Sigmoid colon (tissue), 3 donors: ENCODE results near the gene RNF212B.

ENCODE experiments used
- POLR2A ChIP-seq, 2 donors: fragments of 450-650 bp; IDR thresholded peaks; one replicate each; pipeline ENCODE4 v1.6.1; 2016; ENCODE audit warnings: antibody characterized with exemption in 2 of 2, mild to moderate bottlenecking in 2 of 2, moderate library complexity in 2 of 2
- TF ChIP-seq, protein P1 (sequence below), 4 experiments: fragments of 450-650 bp in 3 of 4; fragments of 200-600 bp in 1 of 4; IDR thresholded peaks; one replicate each; pipeline ENCODE4 v1.5.1; 2016 to 2019; ENCODE audit warnings: antibody characterized with exemption in 4 of 4, mild to moderate bottlenecking in 3 of 4, moderate library complexity in 2 of 4

GRCh38 chr14:23252006-23252405, 14.3 kb downstream of the RNF212B start:
- TF ChIP-seq, protein P1, sequence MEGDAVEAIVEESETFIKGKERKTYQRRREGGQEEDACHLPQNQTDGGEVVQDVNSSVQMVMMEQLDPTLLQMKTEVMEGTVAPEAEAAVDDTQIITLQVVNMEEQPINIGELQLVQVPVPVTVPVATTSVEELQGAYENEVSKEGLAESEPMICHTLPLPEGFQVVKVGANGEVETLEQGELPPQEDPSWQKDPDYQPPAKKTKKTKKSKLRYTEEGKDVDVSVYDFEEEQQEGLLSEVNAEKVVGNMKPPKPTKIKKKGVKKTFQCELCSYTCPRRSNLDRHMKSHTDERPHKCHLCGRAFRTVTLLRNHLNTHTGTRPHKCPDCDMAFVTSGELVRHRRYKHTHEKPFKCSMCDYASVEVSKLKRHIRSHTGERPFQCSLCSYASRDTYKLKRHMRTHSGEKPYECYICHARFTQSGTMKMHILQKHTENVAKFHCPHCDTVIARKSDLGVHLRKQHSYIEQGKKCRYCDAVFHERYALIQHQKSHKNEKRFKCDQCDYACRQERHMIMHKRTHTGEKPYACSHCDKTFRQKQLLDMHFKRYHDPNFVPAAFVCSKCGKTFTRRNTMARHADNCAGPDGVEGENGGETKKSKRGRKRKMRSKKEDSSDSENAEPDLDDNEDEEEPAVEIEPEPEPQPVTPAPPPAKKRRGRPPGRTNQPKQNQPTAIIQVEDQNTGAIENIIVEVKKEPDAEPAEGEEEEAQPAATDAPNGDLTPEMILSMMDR (IDR thresholded peaks at IDR 0.05) = no peak
- TF ChIP-seq POLR2A (IDR thresholded peaks at IDR 0.05) = no peak
